ENCODE data around the gene KDM4C.

DNA sequence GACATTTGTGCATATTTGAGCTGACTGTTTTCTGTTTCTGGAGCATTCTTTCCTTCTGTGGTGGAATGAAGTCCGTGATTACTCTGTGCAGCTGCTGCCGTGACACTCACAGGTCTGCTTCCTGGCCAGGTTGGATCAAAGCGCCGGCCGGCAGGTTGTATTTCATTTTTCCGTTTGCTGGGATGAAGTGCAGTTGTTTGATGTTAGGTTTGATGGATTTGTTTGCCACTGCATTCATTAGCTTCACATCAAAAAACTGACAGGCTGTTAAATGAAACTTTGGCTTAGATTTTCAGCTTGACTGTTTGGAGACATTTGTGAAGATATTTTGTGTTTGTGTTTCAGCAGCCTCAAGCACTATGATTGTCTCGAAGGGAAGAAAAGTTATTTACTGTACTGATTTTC lies 140.1 kb downstream of the KDM4C start:
- TF ChIP-seq TCF12 (IDR thresholded peaks at IDR 0.05; ENCODE audit: low read depth) (no peak), CREB1 (IDR thresholded peaks at IDR 0.05; ENCODE audit: low read depth) (no peak), EP300 (IDR thresholded peaks at IDR 0.05; ENCODE audit: borderline replicate concordance) (no peak), YY1 (IDR thresholded peaks at IDR 0.05; ENCODE audit: low read depth) (no peak), RAD21 (IDR thresholded peaks at IDR 0.05; ENCODE audit: low read depth) (no peak), EGR1 (IDR thresholded peaks at IDR 0.05) (no peak)
- TF ChIP-seq, protein P1, sequence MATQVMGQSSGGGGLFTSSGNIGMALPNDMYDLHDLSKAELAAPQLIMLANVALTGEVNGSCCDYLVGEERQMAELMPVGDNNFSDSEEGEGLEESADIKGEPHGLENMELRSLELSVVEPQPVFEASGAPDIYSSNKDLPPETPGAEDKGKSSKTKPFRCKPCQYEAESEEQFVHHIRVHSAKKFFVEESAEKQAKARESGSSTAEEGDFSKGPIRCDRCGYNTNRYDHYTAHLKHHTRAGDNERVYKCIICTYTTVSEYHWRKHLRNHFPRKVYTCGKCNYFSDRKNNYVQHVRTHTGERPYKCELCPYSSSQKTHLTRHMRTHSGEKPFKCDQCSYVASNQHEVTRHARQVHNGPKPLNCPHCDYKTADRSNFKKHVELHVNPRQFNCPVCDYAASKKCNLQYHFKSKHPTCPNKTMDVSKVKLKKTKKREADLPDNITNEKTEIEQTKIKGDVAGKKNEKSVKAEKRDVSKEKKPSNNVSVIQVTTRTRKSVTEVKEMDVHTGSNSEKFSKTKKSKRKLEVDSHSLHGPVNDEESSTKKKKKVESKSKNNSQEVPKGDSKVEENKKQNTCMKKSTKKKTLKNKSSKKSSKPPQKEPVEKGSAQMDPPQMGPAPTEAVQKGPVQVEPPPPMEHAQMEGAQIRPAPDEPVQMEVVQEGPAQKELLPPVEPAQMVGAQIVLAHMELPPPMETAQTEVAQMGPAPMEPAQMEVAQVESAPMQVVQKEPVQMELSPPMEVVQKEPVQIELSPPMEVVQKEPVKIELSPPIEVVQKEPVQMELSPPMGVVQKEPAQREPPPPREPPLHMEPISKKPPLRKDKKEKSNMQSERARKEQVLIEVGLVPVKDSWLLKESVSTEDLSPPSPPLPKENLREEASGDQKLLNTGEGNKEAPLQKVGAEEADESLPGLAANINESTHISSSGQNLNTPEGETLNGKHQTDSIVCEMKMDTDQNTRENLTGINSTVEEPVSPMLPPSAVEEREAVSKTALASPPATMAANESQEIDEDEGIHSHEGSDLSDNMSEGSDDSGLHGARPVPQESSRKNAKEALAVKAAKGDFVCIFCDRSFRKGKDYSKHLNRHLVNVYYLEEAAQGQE (IDR thresholded peaks at IDR 0.05; ENCODE audit: low read depth) = no peak
- TF ChIP-seq, protein P2, sequence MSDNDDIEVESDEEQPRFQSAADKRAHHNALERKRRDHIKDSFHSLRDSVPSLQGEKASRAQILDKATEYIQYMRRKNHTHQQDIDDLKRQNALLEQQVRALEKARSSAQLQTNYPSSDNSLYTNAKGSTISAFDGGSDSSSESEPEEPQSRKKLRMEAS (IDR thresholded peaks at IDR 0.05) = no peak
